Measurements from ENCODE around the gene FLRT3. TPM values are rescaled to one million over a fixed set of nuclear protein-coding genes. Genes with fewer than 3 reads are reported as not detected.

Gene FLRT3
- total and polyA plus RNA-seq, 10 of the 15 experiments (the other 5 are each of a cell fraction or from before 2014, with no cell fraction given), result 0.06 to 1.9 (median 0.29) TPM

DNA sequence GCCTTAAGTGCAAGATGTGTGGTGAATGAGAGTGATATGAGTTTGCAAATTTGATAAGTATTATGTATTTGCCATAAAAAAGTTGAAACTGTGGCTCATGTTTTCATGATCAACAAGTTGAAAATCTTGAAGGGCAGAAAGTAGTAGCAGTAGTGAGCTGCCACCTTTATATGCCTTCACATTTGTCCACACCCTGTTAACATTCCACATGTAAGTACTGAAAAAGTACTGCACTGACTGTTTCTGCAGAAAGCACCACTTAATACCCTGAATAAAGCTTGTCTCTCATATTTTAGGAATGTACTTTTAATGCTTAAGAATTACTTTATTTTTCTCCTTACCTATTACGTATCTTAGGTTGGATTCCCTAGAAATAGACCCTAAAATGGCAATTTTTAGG is 45.9 kb downstream of the FLRT3 start:
- H3K4me3 ChIP-seq, result no peak overlapping the region
- intact Hi-C loops (cut with micrococcal nuclease; ENCODE audit: unreplicated experiment), result no loop called here
- no peaks in the 10 kb centered on the region for H4K20me1 ChIP-seq (ENCODE audit: control insufficient read depth, insufficient read depth)
- no peak overlapping the region for H3K9ac ChIP-seq (ENCODE audit: control insufficient read depth, insufficient read depth, low read length)
- H2AFZ ChIP-seq (ENCODE audit: control insufficient read depth, low read depth, low read length), result no peak overlapping the region
- in situ Hi-C loops (cut with MboI), result no loop called here
- DNase-seq (ENCODE audit: low read depth, low spot score) (no peak), FAIRE-seq (no peak), ATAC-seq (no peak)
- 0% methylated on average over 1 of the region's 1 CpG for WGBS (ENCODE audit: insufficient coverage, insufficient replicate concordance, low lambda C conversion rate, missing lambda C conversion rate)
- SMC1A ChIA-PET (ENCODE audit: uncharacterized antibody, unreplicated experiment), result interaction anchor here (1.3 kb wide), 1 partner anchor 14 kb away, joined by 3 read pairs; no protein-coding TSS in a partner anchor
- no peaks in the 10 kb centered on the region for H3K4me1 ChIP-seq (ENCODE audit: control insufficient read depth, insufficient read depth, low read length)
- POLR2A ChIA-PET, result no interaction called here
- H3K27ac ChIP-seq (ENCODE audit: control insufficient read depth, insufficient read depth), result no peak overlapping the region
- RAD21 ChIA-PET (ENCODE audit: unreplicated experiment), result no interaction called here
- no peak overlapping the region for H3K4me2 ChIP-seq (ENCODE audit: control insufficient read depth, insufficient read depth)
- H3K79me2 ChIP-seq (ENCODE audit: control insufficient read depth, insufficient read depth, low read length), result no peaks in the 10 kb centered on the region
- no peaks in the 10 kb centered on the region for H3K36me3 ChIP-seq (ENCODE audit: control insufficient read depth in 2 of 2, insufficient read depth in 2 of 2, low read length in 1 of 2)
- CTCF ChIA-PET, result no interaction called here
- TF ChIP-seq BMI1 (IDR thresholded peaks at IDR 0.05; ENCODE audit: borderline replicate concordance) (no peak), DPF2 (IDR thresholded peaks at IDR 0.05) (no peak), CEBPB (IDR thresholded peaks at IDR 0.05; ENCODE audit: borderline replicate concordance in 1 of 2, low read depth in 2 of 2, low read length in 2 of 2) (no peak), JUND (IDR thresholded peaks at IDR 0.05; ENCODE audit: low read depth, low read length) (no peak)
- TF ChIP-seq, protein P1, sequence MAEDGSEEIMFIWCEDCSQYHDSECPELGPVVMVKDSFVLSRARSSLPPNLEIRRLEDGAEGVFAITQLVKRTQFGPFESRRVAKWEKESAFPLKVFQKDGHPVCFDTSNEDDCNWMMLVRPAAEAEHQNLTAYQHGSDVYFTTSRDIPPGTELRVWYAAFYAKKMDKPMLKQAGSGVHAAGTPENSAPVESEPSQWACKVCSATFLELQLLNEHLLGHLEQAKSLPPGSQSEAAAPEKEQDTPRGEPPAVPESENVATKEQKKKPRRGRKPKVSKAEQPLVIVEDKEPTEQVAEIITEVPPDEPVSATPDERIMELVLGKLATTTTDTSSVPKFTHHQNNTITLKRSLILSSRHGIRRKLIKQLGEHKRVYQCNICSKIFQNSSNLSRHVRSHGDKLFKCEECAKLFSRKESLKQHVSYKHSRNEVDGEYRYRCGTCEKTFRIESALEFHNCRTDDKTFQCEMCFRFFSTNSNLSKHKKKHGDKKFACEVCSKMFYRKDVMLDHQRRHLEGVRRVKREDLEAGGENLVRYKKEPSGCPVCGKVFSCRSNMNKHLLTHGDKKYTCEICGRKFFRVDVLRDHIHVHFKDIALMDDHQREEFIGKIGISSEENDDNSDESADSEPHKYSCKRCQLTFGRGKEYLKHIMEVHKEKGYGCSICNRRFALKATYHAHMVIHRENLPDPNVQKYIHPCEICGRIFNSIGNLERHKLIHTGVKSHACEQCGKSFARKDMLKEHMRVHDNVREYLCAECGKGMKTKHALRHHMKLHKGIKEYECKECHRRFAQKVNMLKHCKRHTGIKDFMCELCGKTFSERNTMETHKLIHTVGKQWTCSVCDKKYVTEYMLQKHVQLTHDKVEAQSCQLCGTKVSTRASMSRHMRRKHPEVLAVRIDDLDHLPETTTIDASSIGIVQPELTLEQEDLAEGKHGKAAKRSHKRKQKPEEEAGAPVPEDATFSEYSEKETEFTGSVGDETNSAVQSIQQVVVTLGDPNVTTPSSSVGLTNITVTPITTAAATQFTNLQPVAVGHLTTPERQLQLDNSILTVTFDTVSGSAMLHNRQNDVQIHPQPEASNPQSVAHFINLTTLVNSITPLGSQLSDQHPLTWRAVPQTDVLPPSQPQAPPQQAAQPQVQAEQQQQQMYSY (CRISPR knock-in tag; IDR thresholded peaks at IDR 0.05), result no peak
- TF ChIP-seq, protein P2, sequence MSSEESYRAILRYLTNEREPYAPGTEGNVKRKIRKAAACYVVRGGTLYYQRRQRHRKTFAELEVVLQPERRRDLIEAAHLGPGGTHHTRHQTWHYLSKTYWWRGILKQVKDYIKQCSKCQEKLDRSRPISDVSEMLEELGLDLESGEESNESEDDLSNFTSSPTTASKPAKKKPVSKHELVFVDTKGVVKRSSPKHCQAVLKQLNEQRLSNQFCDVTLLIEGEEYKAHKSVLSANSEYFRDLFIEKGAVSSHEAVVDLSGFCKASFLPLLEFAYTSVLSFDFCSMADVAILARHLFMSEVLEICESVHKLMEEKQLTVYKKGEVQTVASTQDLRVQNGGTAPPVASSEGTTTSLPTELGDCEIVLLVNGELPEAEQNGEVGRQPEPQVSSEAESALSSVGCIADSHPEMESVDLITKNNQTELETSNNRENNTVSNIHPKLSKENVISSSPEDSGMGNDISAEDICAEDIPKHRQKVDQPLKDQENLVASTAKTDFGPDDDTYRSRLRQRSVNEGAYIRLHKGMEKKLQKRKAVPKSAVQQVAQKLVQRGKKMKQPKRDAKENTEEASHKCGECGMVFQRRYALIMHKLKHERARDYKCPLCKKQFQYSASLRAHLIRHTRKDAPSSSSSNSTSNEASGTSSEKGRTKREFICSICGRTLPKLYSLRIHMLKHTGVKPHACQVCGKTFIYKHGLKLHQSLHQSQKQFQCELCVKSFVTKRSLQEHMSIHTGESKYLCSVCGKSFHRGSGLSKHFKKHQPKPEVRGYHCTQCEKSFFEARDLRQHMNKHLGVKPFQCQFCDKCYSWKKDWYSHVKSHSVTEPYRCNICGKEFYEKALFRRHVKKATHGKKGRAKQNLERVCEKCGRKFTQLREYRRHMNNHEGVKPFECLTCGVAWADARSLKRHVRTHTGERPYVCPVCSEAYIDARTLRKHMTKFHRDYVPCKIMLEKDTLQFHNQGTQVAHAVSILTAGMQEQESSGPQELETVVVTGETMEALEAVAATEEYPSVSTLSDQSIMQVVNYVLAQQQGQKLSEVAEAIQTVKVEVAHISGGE (CRISPR knock-in tag; IDR thresholded peaks at IDR 0.05), result no peak
- BruUV-seq (replicated peaks), result no TSS peak
- no peaks in the 10 kb centered on the region; a peak in 1 of 4 replicates for H3K27me3 ChIP-seq (replicated peaks in 1 of 2; ENCODE audit: control insufficient read depth in 2 of 2, insufficient read depth in 2 of 2, low read length in 1 of 2)
- H3K9me3 ChIP-seq (replicated peaks; ENCODE audit: control insufficient read depth, insufficient read depth, low read length), result no peaks in the 10 kb centered on the region

All from GM12878 (cell line).